ENCODE results near the gene RARB. TPM values are rescaled to one million over a fixed set of nuclear protein-coding genes. Genes with fewer than 3 reads are reported as not detected.

RARB gene
- total and polyA plus RNA-seq, 9 of the 15 experiments (the other 6 are each of a cell fraction or from before 2014, with no cell fraction given) = 0.15 to 1.3 (median 0.27) TPM

DNA sequence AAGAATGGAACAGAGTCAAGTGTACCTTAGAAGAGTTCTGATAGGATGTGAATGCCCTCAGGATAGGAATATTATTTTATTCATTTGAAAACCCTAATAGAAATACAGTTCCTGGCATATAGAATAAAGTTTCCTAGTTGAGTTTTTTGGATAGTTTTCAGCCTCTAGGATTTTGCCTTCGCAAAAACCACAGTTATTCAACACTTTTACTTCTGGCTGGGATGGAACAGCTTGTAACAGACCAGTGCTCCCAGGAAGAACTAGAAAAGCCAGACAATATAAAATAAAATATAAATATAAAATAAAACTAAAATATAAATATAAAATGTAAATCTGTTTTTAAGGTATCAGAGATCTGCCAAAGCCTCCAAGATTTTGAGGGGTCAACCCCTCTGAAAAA, 27.5 kb upstream of the RARB start:
- no peak for ATAC-seq

More for the DNA sequence above, 27.5 kb upstream of the RARB start:
- Histone ChIP-seq H3K27me3 (ENCODE audit: control insufficient read depth in 2 of 2, insufficient read depth in 2 of 2, low read length in 2 of 2) (no peaks in the 10 kb centered on the region), H3K4me1 (replicated peaks in 1 of 2; ENCODE audit: control insufficient read depth in 2 of 2, insufficient read depth in 2 of 2, low read length in 2 of 2) (no peaks in the 10 kb centered on the region), H2AFZ (ENCODE audit: low read depth, low read length) (no peak overlapping the region), H3K4me3 (no peak overlapping the region), H3K36me3 (ENCODE audit: control insufficient read depth, insufficient read depth, low read length) (no peaks in the 10 kb centered on the region), H3K9me1 (ENCODE audit: control insufficient read depth, insufficient read depth, low read length) (no peaks in the 10 kb centered on the region), H3K9ac (ENCODE audit: insufficient read depth in 1 of 2, low read depth in 2 of 2, low read length in 2 of 2) (no peak overlapping the region), H3K9me3 (replicated peaks; ENCODE audit: control insufficient read depth, insufficient read depth, low read depth, low read length) (no peaks in the 10 kb centered on the region), H3K4me2 (ENCODE audit: insufficient read depth, low read length) (no peak overlapping the region), H3K79me2 (ENCODE audit: control insufficient read depth, insufficient read depth, low read length) (no peaks in the 10 kb centered on the region), H3K27ac (ENCODE audit: extremely low read depth, low read depth, low read length) (no peak overlapping the region), H4K20me1 (replicated peaks; ENCODE audit: control insufficient read depth, insufficient read depth, low read length) (no peaks in the 10 kb centered on the region)
- POLR2A ChIA-PET = no interaction called here
- intact Hi-C loops (cut with micrococcal nuclease) (no loop called here), in situ Hi-C loops (cut with MboI) (no loop called here)
- WGBS (ENCODE audit: insufficient coverage, low coverage, missing lambda C conversion rate) = 0% methylated on average over 1 of the region's 1 CpG
- CTCF ChIA-PET (ENCODE audit: low intra/inter-chr PET ratio) = no interaction called here
- FAIRE-seq = no peak
- BruUV-seq (replicated peaks) = no TSS peak
- TF ChIP-seq PHF8 (IDR thresholded peaks at IDR 0.05; ENCODE audit: borderline replicate concordance, low read length) = no peak
- TF ChIP-seq, protein P1, sequence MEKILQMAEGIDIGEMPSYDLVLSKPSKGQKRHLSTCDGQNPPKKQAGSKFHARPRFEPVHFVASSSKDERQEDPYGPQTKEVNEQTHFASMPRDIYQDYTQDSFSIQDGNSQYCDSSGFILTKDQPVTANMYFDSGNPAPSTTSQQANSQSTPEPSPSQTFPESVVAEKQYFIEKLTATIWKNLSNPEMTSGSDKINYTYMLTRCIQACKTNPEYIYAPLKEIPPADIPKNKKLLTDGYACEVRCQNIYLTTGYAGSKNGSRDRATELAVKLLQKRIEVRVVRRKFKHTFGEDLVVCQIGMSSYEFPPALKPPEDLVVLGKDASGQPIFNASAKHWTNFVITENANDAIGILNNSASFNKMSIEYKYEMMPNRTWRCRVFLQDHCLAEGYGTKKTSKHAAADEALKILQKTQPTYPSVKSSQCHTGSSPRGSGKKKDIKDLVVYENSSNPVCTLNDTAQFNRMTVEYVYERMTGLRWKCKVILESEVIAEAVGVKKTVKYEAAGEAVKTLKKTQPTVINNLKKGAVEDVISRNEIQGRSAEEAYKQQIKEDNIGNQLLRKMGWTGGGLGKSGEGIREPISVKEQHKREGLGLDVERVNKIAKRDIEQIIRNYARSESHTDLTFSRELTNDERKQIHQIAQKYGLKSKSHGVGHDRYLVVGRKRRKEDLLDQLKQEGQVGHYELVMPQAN (IDR thresholded peaks at IDR 0.05; ENCODE audit: borderline replicate concordance) = no peak
- no peak for TF ChIP-seq PCBP1 (IDR thresholded peaks at IDR 0.05; ENCODE audit: low read depth, low read length, poor library complexity, severe bottlenecking)
- TF ChIP-seq NBN (IDR thresholded peaks at IDR 0.05; ENCODE audit: low read depth) = no peak
- TF ChIP-seq U2AF2 (optimal IDR thresholded peaks at IDR 0.05; ENCODE audit: low read depth, low read length) = no peak
- no peak for TF ChIP-seq HNRNPLL (IDR thresholded peaks at IDR 0.05; ENCODE audit: low read depth, low read length, poor library complexity, severe bottlenecking)
- no peak for TF ChIP-seq XRCC4 (IDR thresholded peaks at IDR 0.05; ENCODE audit: extremely low read depth, insufficient read depth, insufficient read length)
- no peak for DNase-seq (ENCODE audit: extremely low read depth in 1 of 4, low spot score in 3 of 4)

Data from K562 (cell line).